Measurements from ENCODE around the gene MCM9. TPM values are rescaled to one million over a fixed set of nuclear protein-coding genes. Genes with fewer than 3 reads are reported as not detected.

Gene MCM9
- total RNA-seq, result 10 to 100 TPM; 17.8 to 21.2 TPM
- polyA plus RNA-seq (2013, experiment 1 of 2), result 12.3 TPM
- 11.7 TPM for polyA plus RNA-seq (2013, experiment 2 of 2)
- long read RNA-seq, experiment 1, full-length matches to known transcripts, result 2 of 7 reads
- long read RNA-seq, experiment 1, partial matches to known transcripts, result 0 of 7 reads
- long read RNA-seq, experiment 1, other reads (novel, unspliced or antisense), result 5 of 7 reads
- long read RNA-seq, experiment 2, full-length matches to known transcripts, result 6 of 21 reads
- long read RNA-seq, experiment 2, partial matches to known transcripts, result 4 of 21 reads
- long read RNA-seq, experiment 2, other reads (novel, unspliced or antisense), result 11 of 21 reads
- long read RNA-seq, experiment 3, full-length matches to known transcripts, result 12 of 55 reads
- long read RNA-seq, experiment 3, partial matches to known transcripts, result 12 of 55 reads
- long read RNA-seq, experiment 3, other reads (novel, unspliced or antisense), result 31 of 55 reads
- long read RNA-seq, experiment 4, partial matches to known transcripts, result 0 of 6 reads
- long read RNA-seq, experiment 4, other reads (novel, unspliced or antisense), result 3 of 6 reads

DNA sequence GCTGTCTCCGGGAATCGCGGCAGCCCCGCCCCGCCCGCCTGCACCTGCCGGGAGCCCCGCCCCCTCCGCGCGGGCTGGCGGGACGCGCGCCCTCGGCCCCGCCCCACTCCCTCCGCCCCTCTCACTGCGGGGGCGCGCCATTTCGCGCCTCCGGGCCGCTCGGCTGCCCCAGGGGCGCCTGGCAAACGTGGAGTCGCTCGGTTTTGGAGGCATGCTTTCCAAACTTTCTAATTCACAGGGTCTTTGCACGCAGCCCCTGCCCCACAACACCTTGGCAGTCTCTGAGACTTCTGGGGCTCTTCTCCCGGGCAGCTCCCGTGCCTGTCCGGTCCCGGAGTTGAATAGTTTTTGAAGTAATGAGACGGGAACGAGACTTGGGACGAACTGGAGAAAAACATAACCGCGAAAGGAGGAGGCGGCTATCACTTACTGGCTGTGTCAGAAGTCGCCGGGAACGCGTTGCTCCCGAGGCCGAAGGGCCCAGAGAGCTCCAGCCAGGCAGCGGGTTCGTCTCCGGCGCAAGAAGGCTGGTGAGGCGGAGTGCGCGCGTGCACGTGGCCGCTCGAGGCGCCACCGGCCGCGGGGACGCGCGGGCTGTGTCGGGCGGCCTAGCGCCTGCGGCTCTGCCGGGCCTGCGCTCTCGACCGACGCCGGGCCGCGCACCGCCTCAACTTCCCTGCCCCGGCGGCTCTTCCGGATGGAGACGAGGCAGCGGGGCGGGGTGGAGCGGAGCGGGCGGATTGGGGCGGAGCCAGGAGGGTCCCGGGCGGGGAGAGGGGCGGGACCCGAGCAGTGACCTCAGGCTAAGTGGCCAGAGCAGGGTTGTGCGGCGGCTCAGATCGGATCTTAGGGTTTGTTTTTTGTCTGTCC is at the start of gene MCM9:
TSS of gene MCM9 (minus strand) at position 699 of the 870 bp plus-strand sequence. CDS start 3,436 bp downstream, outside the sequence.
- TF ChIP-seq, protein P1, sequence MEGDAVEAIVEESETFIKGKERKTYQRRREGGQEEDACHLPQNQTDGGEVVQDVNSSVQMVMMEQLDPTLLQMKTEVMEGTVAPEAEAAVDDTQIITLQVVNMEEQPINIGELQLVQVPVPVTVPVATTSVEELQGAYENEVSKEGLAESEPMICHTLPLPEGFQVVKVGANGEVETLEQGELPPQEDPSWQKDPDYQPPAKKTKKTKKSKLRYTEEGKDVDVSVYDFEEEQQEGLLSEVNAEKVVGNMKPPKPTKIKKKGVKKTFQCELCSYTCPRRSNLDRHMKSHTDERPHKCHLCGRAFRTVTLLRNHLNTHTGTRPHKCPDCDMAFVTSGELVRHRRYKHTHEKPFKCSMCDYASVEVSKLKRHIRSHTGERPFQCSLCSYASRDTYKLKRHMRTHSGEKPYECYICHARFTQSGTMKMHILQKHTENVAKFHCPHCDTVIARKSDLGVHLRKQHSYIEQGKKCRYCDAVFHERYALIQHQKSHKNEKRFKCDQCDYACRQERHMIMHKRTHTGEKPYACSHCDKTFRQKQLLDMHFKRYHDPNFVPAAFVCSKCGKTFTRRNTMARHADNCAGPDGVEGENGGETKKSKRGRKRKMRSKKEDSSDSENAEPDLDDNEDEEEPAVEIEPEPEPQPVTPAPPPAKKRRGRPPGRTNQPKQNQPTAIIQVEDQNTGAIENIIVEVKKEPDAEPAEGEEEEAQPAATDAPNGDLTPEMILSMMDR (conservative IDR thresholded peaks at IDR 0.05), result no peak
- Histone ChIP-seq H3K4me1 (ENCODE audit: control insufficient read depth, insufficient read depth, low read length) (no peaks in the 10 kb centered on the region), H3K27me3 (ENCODE audit: control insufficient read depth, insufficient read depth, low read length, poor library complexity, severe bottlenecking) (no peaks in the 10 kb centered on the region), H3K36me3 (ENCODE audit: control insufficient read depth, insufficient read depth, low read length) (peaks cover 29% of the 10 kb centered on the region), H3K9me3 (ENCODE audit: control insufficient read depth, low read length) (peaks cover 22% of the 10 kb centered on the region), H3K9ac (ENCODE audit: extremely low read depth, low read length, poor library complexity, severe bottlenecking) (peak within 1 kb of the TSS; percentile 91), H3K4me3 (ENCODE audit: low read length) (peak within 1 kb of the TSS; percentile 85), H3K27ac (ENCODE audit: low read depth, low read length) (peak within 1 kb of the TSS; percentile 92)
- Mint-ChIP-seq H3K4me1 (peaks cover 11% of the 10 kb centered on the region), H3K9me3 (peaks cover 18% of the 10 kb centered on the region), H3K4me3 (peak within 1 kb of the TSS; percentile 85), H3K27me3 (ENCODE audit: insufficient read depth) (no peaks in the 10 kb centered on the region), H3K27ac (peak within 1 kb of the TSS; percentile 98), H3K36me3 (ENCODE audit: low read depth) (peaks cover 41% of the 10 kb centered on the region)
- WGBS, 2 experiments (ENCODE audit: insufficient coverage in 1 of 2, insufficient read length in 1 of 2), result 0% methylated on average over 19 to 95 of the region's 95 CpGs
- peak; percentile 98 for DNase-seq

DNA sequence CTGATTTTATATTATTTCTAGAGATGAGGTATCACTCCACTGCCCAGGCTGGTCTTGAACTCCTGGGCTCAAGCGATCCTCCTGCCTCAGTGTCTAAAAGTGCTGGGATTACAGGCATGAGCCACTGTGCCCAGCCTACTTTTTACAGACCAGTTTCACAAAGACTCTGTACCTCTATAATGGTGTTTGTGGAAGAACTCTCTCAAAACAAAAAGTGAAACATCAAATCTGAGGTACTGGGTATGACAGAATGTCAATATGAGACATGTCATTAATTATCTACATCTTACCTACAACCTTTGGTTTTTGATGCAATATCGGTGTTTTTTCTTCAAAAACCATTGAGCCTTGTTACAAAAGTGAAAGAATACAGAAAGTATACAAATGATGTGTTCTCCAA is 49.4 kb upstream of the MCM9 start:
- Histone ChIP-seq H3K4me3 (ENCODE audit: low read length) (no peak overlapping the region), H3K27me3 (ENCODE audit: control insufficient read depth, insufficient read depth, low read length, poor library complexity, severe bottlenecking) (no peaks in the 10 kb centered on the region), H3K4me1 (ENCODE audit: control insufficient read depth, insufficient read depth, low read length) (no peaks in the 10 kb centered on the region), H3K9ac (ENCODE audit: extremely low read depth, low read length, poor library complexity, severe bottlenecking) (no peak overlapping the region), H3K27ac (ENCODE audit: low read depth, low read length) (no peak overlapping the region), H3K36me3 (ENCODE audit: control insufficient read depth, insufficient read depth, low read length) (peaks cover 81% of the 10 kb centered on the region), H3K9me3 (ENCODE audit: control insufficient read depth, low read length) (no peaks in the 10 kb centered on the region)
- H3K27ac Mint-ChIP-seq, result no peak overlapping the region
- peaks cover 52% of the 10 kb centered on the region for H3K36me3 Mint-ChIP-seq (ENCODE audit: low read depth)
- DNase-seq, result no peak
- 96 to 100% methylated on average over 2 of the region's 2 CpGs for WGBS, 2 experiments (ENCODE audit: insufficient coverage in 1 of 2, insufficient read length in 1 of 2)
- TF ChIP-seq, protein P1 (conservative IDR thresholded peaks at IDR 0.05), result no peak
- H3K27me3 Mint-ChIP-seq (ENCODE audit: insufficient read depth), result no peaks in the 10 kb centered on the region
- no peak overlapping the region for H3K4me3 Mint-ChIP-seq
- no peaks in the 10 kb centered on the region for H3K9me3 Mint-ChIP-seq
- no peaks in the 10 kb centered on the region for H3K4me1 Mint-ChIP-seq

GRCh38 chr6:118982575-118982911 is 47.6 kb upstream of the MCM9 start:
- Histone ChIP-seq H3K4me1 (ENCODE audit: control insufficient read depth, insufficient read depth, low read length) (no peaks in the 10 kb centered on the region), H3K4me3 (ENCODE audit: low read length) (no peak overlapping the region), H3K27me3 (ENCODE audit: control insufficient read depth, insufficient read depth, low read length, poor library complexity, severe bottlenecking) (no peaks in the 10 kb centered on the region), H3K9me3 (ENCODE audit: control insufficient read depth, low read length) (peaks cover 7% of the 10 kb centered on the region), H3K9ac (ENCODE audit: extremely low read depth, low read length, poor library complexity, severe bottlenecking) (no peak overlapping the region), H3K36me3 (ENCODE audit: control insufficient read depth, insufficient read depth, low read length) (peaks cover 88% of the 10 kb centered on the region), H3K27ac (ENCODE audit: low read depth, low read length) (no peak overlapping the region)
- Mint-ChIP-seq H3K27me3 (ENCODE audit: insufficient read depth) (no peaks in the 10 kb centered on the region), H3K27ac (no peak overlapping the region), H3K4me3 (no peak overlapping the region), H3K36me3 (ENCODE audit: low read depth) (peaks cover 62% of the 10 kb centered on the region), H3K4me1 (no peaks in the 10 kb centered on the region), H3K9me3 (no peaks in the 10 kb centered on the region)
- no peak for DNase-seq
- 80 to 95% methylated on average over 1 to 3 of the region's 3 CpGs for WGBS, 2 experiments (ENCODE audit: insufficient coverage in 1 of 2, insufficient read length in 1 of 2)
- TF ChIP-seq, protein P1 (conservative IDR thresholded peaks at IDR 0.05), result no peak
